HepG2 (cell line): ENCODE data around the gene RNFT2.

ENCODE experiments used
- CREB3 ChIP-seq: sonication (generic); formaldehyde crosslinking; IDR thresholded peaks from 2 replicates; pipeline ENCODE4 v1.5.0; 2020; ENCODE audit warnings: missing genetic modification reagents
- CREM ChIP-seq, 2 experiments: sonication (generic) in 1 of 2; formaldehyde crosslinking in 1 of 2; IDR thresholded peaks; 2 replicates each; pipeline versions ENCODE4 v1.4.0 to v1.6.1; 2016 to 2020; ENCODE audit warnings: antibody characterized with exemption in 1 of 2, mild to moderate bottlenecking in 1 of 2, missing genetic modification reagents in 1 of 2
- CTCF ChIP-seq: sonication (generic); formaldehyde crosslinking; IDR thresholded peaks from 2 replicates; pipeline ENCODE4 v1.5.0; 2020; ENCODE audit warnings: mild to moderate bottlenecking, missing genetic modification reagents, moderate library complexity
- JUN ChIP-seq: sonication (generic); formaldehyde crosslinking; IDR thresholded peaks from 2 replicates; pipeline ENCODE4 v1.4.0; 2020; ENCODE audit warnings: mild to moderate bottlenecking, missing genetic modification reagents
- KDM1A ChIP-seq: IDR thresholded peaks from 2 replicates; pipeline ENCODE4 v1.6.1; 2016; ENCODE audit warnings: missing compliant biosample characterization
- KDM5B ChIP-seq: sonication (generic); formaldehyde crosslinking; IDR thresholded peaks from 2 replicates; pipeline ENCODE4 v1.4.0; 2020; ENCODE audit warnings: missing genetic modification reagents, mild to moderate bottlenecking, borderline replicate concordance
- POLR2A ChIP-seq, 2 experiments: IDR thresholded peaks; 2 replicates each; pipeline ENCODE4 v1.6.1; 2011; ENCODE audit warnings: low read depth in 2 of 2, low read length in 2 of 2, mild to moderate bottlenecking in 1 of 2, moderate library complexity in 1 of 2; ENCODE audit not compliant: insufficient read depth in 1 of 2
- TBP ChIP-seq: sonication (generic); formaldehyde crosslinking; IDR thresholded peaks from 2 replicates; pipeline ENCODE4 v1.5.0; 2020; ENCODE audit warnings: missing genetic modification reagents

- TF ChIP-seq JUN (no peak), KDM5B (CRISPR knock-in tag) (no peak), POLR2A (IDR thresholded peaks at IDR 0.05; ENCODE audit: insufficient read depth in 1 of 2, low read depth in 2 of 2, low read length in 2 of 2) (no peak), TBP (CRISPR knock-in tag) (no peak), CREM (IDR thresholded peaks at IDR 0.05) (no peak), CREM (CRISPR knock-in tag; IDR thresholded peaks at IDR 0.05) (no peak), CTCF (CRISPR knock-in tag) (no peak), CREB3 (CRISPR knock-in tag) (no peak), KDM1A (no peak)
Observed at GRCh38 chr12:116761499-116761898, 23.4 kb downstream of the RNFT2 start.
